ENCODE data around the gene PRPH2.

DNA sequence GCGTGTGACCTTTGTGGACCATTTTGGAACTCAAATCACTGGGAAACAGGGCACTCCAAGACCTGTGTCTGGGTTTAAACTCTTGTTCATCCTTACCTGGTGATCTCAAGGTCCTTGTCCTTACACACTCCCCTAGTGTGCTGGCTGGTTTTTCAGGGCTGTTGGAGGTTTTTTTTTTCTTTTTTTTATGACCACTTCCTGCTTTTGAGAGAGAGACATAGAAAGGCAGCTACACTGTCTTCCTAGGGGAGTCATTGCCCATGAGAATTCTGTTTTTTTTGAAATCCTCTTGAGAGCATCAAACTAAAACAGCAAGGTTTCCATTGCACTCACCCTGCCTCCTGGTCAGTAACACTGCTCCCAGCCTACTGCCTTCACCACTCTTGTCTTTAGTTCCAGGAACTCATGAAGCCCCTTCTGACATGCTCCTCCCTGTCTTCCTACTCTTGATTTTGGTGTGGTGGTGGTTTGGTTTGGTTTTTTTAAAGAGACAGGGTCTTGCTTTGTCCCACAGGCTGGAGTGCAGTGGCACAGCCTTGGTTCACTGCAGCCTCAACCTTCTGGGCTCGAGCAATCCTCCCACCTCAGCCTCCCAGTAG is 28.6 kb downstream of the PRPH2 start:
- TF ChIP-seq, protein P1, sequence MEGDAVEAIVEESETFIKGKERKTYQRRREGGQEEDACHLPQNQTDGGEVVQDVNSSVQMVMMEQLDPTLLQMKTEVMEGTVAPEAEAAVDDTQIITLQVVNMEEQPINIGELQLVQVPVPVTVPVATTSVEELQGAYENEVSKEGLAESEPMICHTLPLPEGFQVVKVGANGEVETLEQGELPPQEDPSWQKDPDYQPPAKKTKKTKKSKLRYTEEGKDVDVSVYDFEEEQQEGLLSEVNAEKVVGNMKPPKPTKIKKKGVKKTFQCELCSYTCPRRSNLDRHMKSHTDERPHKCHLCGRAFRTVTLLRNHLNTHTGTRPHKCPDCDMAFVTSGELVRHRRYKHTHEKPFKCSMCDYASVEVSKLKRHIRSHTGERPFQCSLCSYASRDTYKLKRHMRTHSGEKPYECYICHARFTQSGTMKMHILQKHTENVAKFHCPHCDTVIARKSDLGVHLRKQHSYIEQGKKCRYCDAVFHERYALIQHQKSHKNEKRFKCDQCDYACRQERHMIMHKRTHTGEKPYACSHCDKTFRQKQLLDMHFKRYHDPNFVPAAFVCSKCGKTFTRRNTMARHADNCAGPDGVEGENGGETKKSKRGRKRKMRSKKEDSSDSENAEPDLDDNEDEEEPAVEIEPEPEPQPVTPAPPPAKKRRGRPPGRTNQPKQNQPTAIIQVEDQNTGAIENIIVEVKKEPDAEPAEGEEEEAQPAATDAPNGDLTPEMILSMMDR (IDR thresholded peaks at IDR 0.05): no peak
- TF ChIP-seq ZFX (IDR thresholded peaks at IDR 0.05; ENCODE audit: borderline replicate concordance): no peak
